GM13976 (cell line): ENCODE measurements around the gene EPB41L5.
"Not testable (repeated sequence)": the region's sequence is repeated elsewhere in the genome, so short reads cannot be mapped to it uniquely, and the experiment has no call there.

Experiments
- DNase-seq: peaks from one replicate; pipeline ENCODE4 v3.0.0; 2012; ENCODE audit warnings: low spot score
- CTCF ChIP-seq: IDR thresholded peaks from 2 replicates; pipeline ENCODE4 v1.5.1; 2012; ENCODE audit warnings: borderline replicate concordance, mild to moderate bottlenecking; ENCODE audit not compliant: insufficient read depth; ENCODE audit errors: extremely low read depth, missing control alignments, control extremely low read depth
- in situ Hi-C: fragments of 300-500 bp; cut with MboI; formaldehyde crosslinking; loops from one replicate; pipeline ENCODE4 v1.12.0; 2022; ENCODE audit warnings: low sequenced_read_pairs, mixed read lengths, inconsistent platforms; ENCODE audit not compliant: unreplicated experiment

Gene EPB41L5

GRCh38 chr2:120012771-120013596, at the start of gene EPB41L5:
Gene EPB41L5, plus strand, starts transcription at chr2:120013077. Its CDS starts 6,008 bp downstream, at chr2:120019085.
- peak; percentile 92 for DNase-seq
- no peak for TF ChIP-seq CTCF
- in situ Hi-C loops = no loop called here

GRCh38 chr2:119981896-119982295, 31.0 kb upstream of the EPB41L5 start:
- DNase-seq = no peak
- in situ Hi-C loops = no loop called here

GRCh38 chr2:119982506-119982905, 30.4 kb upstream of the EPB41L5 start:
- no peak for DNase-seq
- in situ Hi-C loops = no loop called here
- no peak for TF ChIP-seq CTCF

More at GRCh38 chr2:119981896-119982295, 31.0 kb upstream of the EPB41L5 start:
- no peak for TF ChIP-seq CTCF

- no peak for TF ChIP-seq CTCF
- DNase-seq = no peak
- in situ Hi-C loops = no loop called here
Measured at GRCh38 chr2:119983108-119983507, 29.8 kb upstream of the EPB41L5 start.

GRCh38 chr2:119996148-119996547, 16.7 kb upstream of the EPB41L5 start:
- no peak for TF ChIP-seq CTCF
- no peak for DNase-seq
- in situ Hi-C loops = no loop called here

- in situ Hi-C loops, DNase-seq: not testable (repeated sequence)
Measured at GRCh38 chr2:119996896-119997891, 15.7 kb upstream of the EPB41L5 start.

GRCh38 chr2:120001471-120001870, 11.4 kb upstream of the EPB41L5 start:
- no peak for TF ChIP-seq CTCF
- DNase-seq = no peak
- in situ Hi-C loops = no loop called here
